HepG2 (cell line): ENCODE data around the gene TCFL5. TPM values are rescaled to one million over a fixed set of nuclear protein-coding genes. Genes with fewer than 3 reads are reported as not detected.
A peak's percentile ranks its signal among the peaks of the same experiment; 100 is the strongest.

Experiments used
- AGO1 ChIP-seq: fragments of 200-400 bp; formaldehyde crosslinking; IDR thresholded peaks from 2 replicates; pipeline ENCODE4 v1.6.1; 2017; ENCODE audit warnings: mild to moderate bottlenecking, low read depth, low read length, moderate library complexity; ENCODE audit not compliant: poor library complexity, severe bottlenecking
- AKAP8 ChIP-seq: sonication (generic); formaldehyde crosslinking; IDR thresholded peaks from 2 replicates; pipeline ENCODE4 v1.5.1; 2020; ENCODE audit warnings: mild to moderate bottlenecking, missing genetic modification reagents
- FOXK1 ChIP-seq: sonication (generic); formaldehyde crosslinking; IDR thresholded peaks from 2 replicates; pipeline ENCODE4 v1.4.0; 2020; ENCODE audit warnings: low read depth, missing genetic modification reagents, borderline replicate concordance
- IRF2 ChIP-seq: IDR thresholded peaks from 2 replicates; pipeline ENCODE4 v1.6.1; 2018; ENCODE audit warnings: missing genetic modification reagents, missing compliant biosample characterization
- PAF1 ChIP-seq: IDR thresholded peaks from 2 replicates; pipeline ENCODE4 v1.6.1; 2016; ENCODE audit warnings: missing genetic modification reagents, missing compliant biosample characterization
- PAX8 ChIP-seq: sonication (generic); formaldehyde crosslinking; IDR thresholded peaks from 2 replicates; pipeline ENCODE4 v1.8.0; 2022; ENCODE audit warnings: mild to moderate bottlenecking, missing genetic modification reagents, borderline replicate concordance
- PCBP2 ChIP-seq: fragments of 200-400 bp; formaldehyde crosslinking; optimal IDR thresholded peaks from 2 replicates; pipeline ENCODE3; 2018; ENCODE audit warnings: low read length, low read depth; ENCODE audit not compliant: poor library complexity, severe bottlenecking
- POGZ ChIP-seq: sonication (generic); formaldehyde crosslinking; IDR thresholded peaks from 2 replicates; pipeline ENCODE4 v1.4.0; 2020; ENCODE audit warnings: mild to moderate bottlenecking, missing genetic modification reagents
- SMAD9 ChIP-seq: sonication (generic); formaldehyde crosslinking; IDR thresholded peaks from 2 replicates; pipeline ENCODE4 v1.5.1; 2020; ENCODE audit warnings: mild to moderate bottlenecking, missing genetic modification reagents
- ZC3H13 ChIP-seq: sonication (generic); formaldehyde crosslinking; IDR thresholded peaks from 2 replicates; pipeline ENCODE4 v1.8.1; 2023; ENCODE audit warnings: mild to moderate bottlenecking, missing genetic modification reagents, moderate library complexity
- ZKSCAN1 ChIP-seq: fragments of 150-350 bp; IDR thresholded peaks from 2 replicates; pipeline ENCODE4 v1.6.1; 2014; ENCODE audit warnings: low read length
- ZNF225 ChIP-seq: sonication (generic); formaldehyde crosslinking; IDR thresholded peaks from 2 replicates; pipeline ENCODE4 v1.4.0; 2020; ENCODE audit warnings: mild to moderate bottlenecking, missing genetic modification reagents
- ZNF263 ChIP-seq: sonication (generic); formaldehyde crosslinking; IDR thresholded peaks from 2 replicates; pipeline ENCODE4 v1.4.0; 2020; ENCODE audit warnings: missing genetic modification reagents
- ZNF678 ChIP-seq: sonication (generic); formaldehyde crosslinking; IDR thresholded peaks from 2 replicates; pipeline ENCODE4 v1.4.0; 2020; ENCODE audit warnings: mild to moderate bottlenecking, missing genetic modification reagents
- ZNF737 ChIP-seq: sonication (generic); formaldehyde crosslinking; IDR thresholded peaks from 2 replicates; pipeline ENCODE4 v1.5.0; 2020; ENCODE audit warnings: missing genetic modification reagents, mild to moderate bottlenecking, borderline replicate concordance
- ZNF761 ChIP-seq: sonication (generic); formaldehyde crosslinking; conservative IDR thresholded peaks from 2 replicates; pipeline ENCODE4 v1.4.0; 2020; ENCODE audit warnings: mild to moderate bottlenecking, missing genetic modification reagents
- ZSCAN9 ChIP-seq: IDR thresholded peaks from 2 replicates; pipeline ENCODE4 v1.6.1; 2016; ENCODE audit warnings: borderline replicate concordance
- polyA plus RNA-seq, 8 experiments: library from polyadenylated mRNA; depleted of rRNA in 3 of 8; stranded (reverse) in 7 of 8; unstranded in 1 of 8; fragments of >200 nt; fragmentation: Illumina TruSeq in 4 of 8; extraction: Trizol in 4 of 8; gene quantifications; 2 replicates each; pipeline versions ENCODE4 v1.2.1 to v1.2.3, GENCODE V29; 2011 to 2016; ENCODE audit warnings: low read depth in 4 of 8, missing spikeins in 1 of 8, mixed read lengths in 1 of 8; ENCODE audit not compliant: insufficient read depth in 1 of 8
- total RNA-seq, 5 experiments: library from RNA; depleted of rRNA; stranded (reverse); fragments of >200 nt; fragmentation: Illumina TruSeq; extraction: Trizol; gene quantifications; 2 replicates each; pipeline ENCODE4 v1.2.3, GENCODE V29; 2016; ENCODE audit warnings: low read depth in 1 of 5
- TF ChIP-seq, protein P1 (sequence below): sonication (generic); formaldehyde crosslinking; IDR thresholded peaks from 2 replicates; pipeline ENCODE4 v1.4.0; 2020; ENCODE audit warnings: missing genetic modification reagents, borderline replicate concordance
- TF ChIP-seq, protein P2 (sequence below): fragments of 450-650 bp; IDR thresholded peaks from 2 replicates; pipeline ENCODE4 v1.6.1; 2016
- TF ChIP-seq, protein P3 (sequence below): sonication (generic); formaldehyde crosslinking; IDR thresholded peaks from 2 replicates; pipeline ENCODE4 v1.4.0; 2020; ENCODE audit warnings: mild to moderate bottlenecking, missing genetic modification reagents
- TF ChIP-seq, protein P4 (sequence below): IDR thresholded peaks from 2 replicates; pipeline ENCODE4 v1.6.1; 2016; ENCODE audit warnings: missing compliant biosample characterization, missing genetic modification reagents, borderline replicate concordance

TCFL5 gene
- total and polyA plus RNA-seq, 2 of the 13 experiments (the other 11 are each of a cell fraction or from before 2014, with no cell fraction given), result 14.8 to 20.0 TPM

DNA sequence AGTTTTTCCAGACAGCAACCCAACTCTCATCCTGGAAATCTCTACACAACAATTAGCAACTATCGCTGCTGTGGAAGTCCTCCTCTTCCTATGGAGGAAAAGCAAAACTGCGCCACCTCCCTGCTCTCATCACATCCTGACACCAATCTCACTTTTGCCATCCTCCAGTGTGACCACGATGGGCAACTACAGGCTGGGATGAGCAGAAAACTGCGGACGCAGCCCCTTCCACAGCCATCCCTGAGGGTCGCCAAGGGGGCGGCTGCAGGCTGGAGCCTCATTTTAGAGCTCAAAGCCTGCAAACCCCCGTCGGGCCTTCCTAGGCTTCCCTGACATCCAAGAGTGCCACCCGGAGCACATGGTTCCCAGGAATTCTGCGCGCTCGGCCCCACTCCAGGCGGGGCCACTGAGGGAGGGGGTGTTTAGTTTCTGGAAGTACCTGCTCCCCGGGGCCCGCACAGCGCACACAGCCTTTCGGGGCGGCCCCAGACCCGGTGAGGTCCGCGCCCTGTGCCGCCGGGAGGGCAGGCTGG lies 1.2 kb downstream of the TCFL5 start (continued):
- TF ChIP-seq, protein P1, sequence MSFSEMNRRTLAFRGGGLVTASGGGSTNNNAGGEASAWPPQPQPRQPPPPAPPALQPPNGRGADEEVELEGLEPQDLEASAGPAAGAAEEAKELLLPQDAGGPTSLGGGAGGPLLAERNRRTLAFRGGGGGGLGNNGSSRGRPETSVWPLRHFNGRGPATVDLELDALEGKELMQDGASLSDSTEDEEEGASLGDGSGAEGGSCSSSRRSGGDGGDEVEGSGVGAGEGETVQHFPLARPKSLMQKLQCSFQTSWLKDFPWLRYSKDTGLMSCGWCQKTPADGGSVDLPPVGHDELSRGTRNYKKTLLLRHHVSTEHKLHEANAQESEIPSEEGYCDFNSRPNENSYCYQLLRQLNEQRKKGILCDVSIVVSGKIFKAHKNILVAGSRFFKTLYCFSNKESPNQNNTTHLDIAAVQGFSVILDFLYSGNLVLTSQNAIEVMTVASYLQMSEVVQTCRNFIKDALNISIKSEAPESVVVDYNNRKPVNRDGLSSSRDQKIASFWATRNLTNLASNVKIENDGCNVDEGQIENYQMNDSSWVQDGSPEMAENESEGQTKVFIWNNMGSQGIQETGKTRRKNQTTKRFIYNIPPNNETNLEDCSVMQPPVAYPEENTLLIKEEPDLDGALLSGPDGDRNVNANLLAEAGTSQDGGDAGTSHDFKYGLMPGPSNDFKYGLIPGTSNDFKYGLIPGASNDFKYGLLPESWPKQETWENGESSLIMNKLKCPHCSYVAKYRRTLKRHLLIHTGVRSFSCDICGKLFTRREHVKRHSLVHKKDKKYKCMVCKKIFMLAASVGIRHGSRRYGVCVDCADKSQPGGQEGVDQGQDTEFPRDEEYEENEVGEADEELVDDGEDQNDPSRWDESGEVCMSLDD, result no peak
- TF ChIP-seq SMAD9 (no peak), ZNF263 (CRISPR knock-in tag) (peak; percentile 47; the same call in 1 of the 2 replicates), PCBP2 (no peak), PAF1 (CRISPR knock-in tag) (no peak), PAX8 (CRISPR knock-in tag) (0 out of 2 replicates have a peak, but pooled peaks have one; percentile 3), ZNF737 (no peak), ZC3H13 (CRISPR knock-in tag) (peak; percentile 75; the same call in 1 of the 2 replicates), ZNF678 (no peak), ZNF225 (CRISPR knock-in tag) (no peak), ZNF761 (CRISPR knock-in tag) (no peak), AKAP8 (no peak), ZKSCAN1 (no peak), FOXK1 (CRISPR knock-in tag) (no peak), AGO1 (no peak), POGZ (CRISPR knock-in tag) (no peak), IRF2 (no peak), ZSCAN9 (CRISPR knock-in tag) (no peak)
- TF ChIP-seq, protein P2, sequence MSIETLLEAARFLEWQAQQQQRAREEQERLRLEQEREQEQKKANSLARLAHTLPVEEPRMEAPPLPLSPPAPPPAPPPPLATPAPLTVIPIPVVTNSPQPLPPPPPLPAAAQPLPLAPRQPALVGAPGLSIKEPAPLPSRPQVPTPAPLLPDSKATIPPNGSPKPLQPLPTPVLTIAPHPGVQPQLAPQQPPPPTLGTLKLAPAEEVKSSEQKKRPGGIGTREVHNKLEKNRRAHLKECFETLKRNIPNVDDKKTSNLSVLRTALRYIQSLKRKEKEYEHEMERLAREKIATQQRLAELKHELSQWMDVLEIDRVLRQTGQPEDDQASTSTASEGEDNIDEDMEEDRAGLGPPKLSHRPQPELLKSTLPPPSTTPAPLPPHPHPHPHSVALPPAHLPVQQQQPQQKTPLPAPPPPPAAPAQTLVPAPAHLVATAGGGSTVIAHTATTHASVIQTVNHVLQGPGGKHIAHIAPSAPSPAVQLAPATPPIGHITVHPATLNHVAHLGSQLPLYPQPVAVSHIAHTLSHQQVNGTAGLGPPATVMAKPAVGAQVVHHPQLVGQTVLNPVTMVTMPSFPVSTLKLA, result no peak
- TF ChIP-seq, protein P3, sequence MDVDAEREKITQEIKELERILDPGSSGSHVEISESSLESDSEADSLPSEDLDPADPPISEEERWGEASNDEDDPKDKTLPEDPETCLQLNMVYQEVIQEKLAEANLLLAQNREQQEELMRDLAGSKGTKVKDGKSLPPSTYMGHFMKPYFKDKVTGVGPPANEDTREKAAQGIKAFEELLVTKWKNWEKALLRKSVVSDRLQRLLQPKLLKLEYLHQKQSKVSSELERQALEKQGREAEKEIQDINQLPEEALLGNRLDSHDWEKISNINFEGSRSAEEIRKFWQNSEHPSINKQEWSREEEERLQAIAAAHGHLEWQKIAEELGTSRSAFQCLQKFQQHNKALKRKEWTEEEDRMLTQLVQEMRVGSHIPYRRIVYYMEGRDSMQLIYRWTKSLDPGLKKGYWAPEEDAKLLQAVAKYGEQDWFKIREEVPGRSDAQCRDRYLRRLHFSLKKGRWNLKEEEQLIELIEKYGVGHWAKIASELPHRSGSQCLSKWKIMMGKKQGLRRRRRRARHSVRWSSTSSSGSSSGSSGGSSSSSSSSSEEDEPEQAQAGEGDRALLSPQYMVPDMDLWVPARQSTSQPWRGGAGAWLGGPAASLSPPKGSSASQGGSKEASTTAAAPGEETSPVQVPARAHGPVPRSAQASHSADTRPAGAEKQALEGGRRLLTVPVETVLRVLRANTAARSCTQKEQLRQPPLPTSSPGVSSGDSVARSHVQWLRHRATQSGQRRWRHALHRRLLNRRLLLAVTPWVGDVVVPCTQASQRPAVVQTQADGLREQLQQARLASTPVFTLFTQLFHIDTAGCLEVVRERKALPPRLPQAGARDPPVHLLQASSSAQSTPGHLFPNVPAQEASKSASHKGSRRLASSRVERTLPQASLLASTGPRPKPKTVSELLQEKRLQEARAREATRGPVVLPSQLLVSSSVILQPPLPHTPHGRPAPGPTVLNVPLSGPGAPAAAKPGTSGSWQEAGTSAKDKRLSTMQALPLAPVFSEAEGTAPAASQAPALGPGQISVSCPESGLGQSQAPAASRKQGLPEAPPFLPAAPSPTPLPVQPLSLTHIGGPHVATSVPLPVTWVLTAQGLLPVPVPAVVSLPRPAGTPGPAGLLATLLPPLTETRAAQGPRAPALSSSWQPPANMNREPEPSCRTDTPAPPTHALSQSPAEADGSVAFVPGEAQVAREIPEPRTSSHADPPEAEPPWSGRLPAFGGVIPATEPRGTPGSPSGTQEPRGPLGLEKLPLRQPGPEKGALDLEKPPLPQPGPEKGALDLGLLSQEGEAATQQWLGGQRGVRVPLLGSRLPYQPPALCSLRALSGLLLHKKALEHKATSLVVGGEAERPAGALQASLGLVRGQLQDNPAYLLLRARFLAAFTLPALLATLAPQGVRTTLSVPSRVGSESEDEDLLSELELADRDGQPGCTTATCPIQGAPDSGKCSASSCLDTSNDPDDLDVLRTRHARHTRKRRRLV (CRISPR knock-in tag), result no peak
- TF ChIP-seq, protein P4, sequence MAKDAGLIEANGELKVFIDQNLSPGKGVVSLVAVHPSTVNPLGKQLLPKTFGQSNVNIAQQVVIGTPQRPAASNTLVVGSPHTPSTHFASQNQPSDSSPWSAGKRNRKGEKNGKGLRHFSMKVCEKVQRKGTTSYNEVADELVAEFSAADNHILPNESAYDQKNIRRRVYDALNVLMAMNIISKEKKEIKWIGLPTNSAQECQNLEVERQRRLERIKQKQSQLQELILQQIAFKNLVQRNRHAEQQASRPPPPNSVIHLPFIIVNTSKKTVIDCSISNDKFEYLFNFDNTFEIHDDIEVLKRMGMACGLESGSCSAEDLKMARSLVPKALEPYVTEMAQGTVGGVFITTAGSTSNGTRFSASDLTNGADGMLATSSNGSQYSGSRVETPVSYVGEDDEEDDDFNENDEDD (CRISPR knock-in tag), result 0 out of 2 replicates have a peak, but pooled peaks have one; percentile 5
